H1 (cell line): ENCODE results near the gene BCAS3. TPM values are rescaled to one million over a fixed set of nuclear protein-coding genes. Genes with fewer than 3 reads are reported as not detected.

Source experiments
- CTCF ChIA-PET: fragments of 300-600 bp; sonication (Branson Sonifier 250); formaldehyde crosslinking; loops from one replicate; lab custom pipeline; 2021; ENCODE audit not compliant: partially characterized antibody; lab: Charles Lee
- POLR2A ChIA-PET: fragments of 300-600 bp; sonication (Branson Sonifier 250); formaldehyde crosslinking; loops from one replicate; lab custom pipeline; 2021; ENCODE audit warnings: inconsistent platforms; ENCODE audit not compliant: partially characterized antibody; lab: Charles Lee
- DNase-seq, 2 experiments: peaks; one replicate each; pipeline versions ENCODE4 v3.0.0 to v3.0.0-alpha.2; 2010 to 2022; ENCODE audit warnings: low spot score in 2 of 2, low read depth in 1 of 2, mixed read lengths in 1 of 2
- FAIRE-seq: peaks from 2 replicates; lab custom pipeline; 2011; peaks lifted over from hg19 to GRCh38; lab: Jason Lieb, UNC
- H2AFZ ChIP-seq: 2 replicates; pipeline ENCODE4 v1.8.1; 2012; ENCODE audit warnings: low read length, inconsistent platforms
- H2AK5ac ChIP-seq: 2 replicates; pipeline ENCODE4 v1.6.1; 2013; ENCODE audit warnings: low read depth, low read length
- H2BK120ac ChIP-seq: replicated peaks from 2 replicates; pipeline ENCODE3; 2013; ENCODE audit warnings: low read depth, low read length, inconsistent platforms
- H2BK12ac ChIP-seq: 2 replicates; pipeline ENCODE4 v1.6.1; 2013; ENCODE audit warnings: low read depth, low read length
- H2BK15ac ChIP-seq: 2 replicates; pipeline ENCODE4 v1.6.1; 2013; ENCODE audit warnings: low read length
- H2BK20ac ChIP-seq: 2 replicates; pipeline ENCODE4 v1.6.1; 2013; ENCODE audit warnings: low read length
- H2BK5ac ChIP-seq: 2 replicates; pipeline ENCODE4 v1.6.1; 2013; ENCODE audit warnings: low read depth, low read length
- H3K14ac ChIP-seq: 2 replicates; pipeline ENCODE4 v1.6.1; 2013; ENCODE audit warnings: inconsistent platforms; ENCODE audit not compliant: insufficient read length
- H3K18ac ChIP-seq: 2 replicates; pipeline ENCODE4 v1.6.1; 2013; ENCODE audit warnings: low read length; ENCODE audit errors: extremely low read depth
- H3K23ac ChIP-seq: 2 replicates; pipeline ENCODE4 v1.6.1; 2013; ENCODE audit warnings: inconsistent platforms; ENCODE audit not compliant: insufficient read length
- H3K23me2 ChIP-seq: 2 replicates; pipeline ENCODE4 v1.6.1; 2013; ENCODE audit warnings: low read depth, low read length
- H3K27ac ChIP-seq: 2 replicates; pipeline ENCODE4 v1.6.1; 2011; ENCODE audit warnings: low read depth, low read length, inconsistent platforms
- H3K27me3 ChIP-seq, 4 experiments: replicated peaks in 1 of 4; 1 replicate in 1 of 4; 2 replicates in 3 of 4; pipeline versions ENCODE4 v1.6.1 to v1.8.1; 2011 to 2013; ENCODE audit warnings: low read length in 3 of 4, mild to moderate bottlenecking in 3 of 4, inconsistent platforms in 2 of 4, mixed read lengths in 2 of 4, moderate library complexity in 1 of 4; ENCODE audit not compliant: control insufficient read depth in 3 of 4, insufficient read depth in 3 of 4; ENCODE audit errors: extremely low read depth in 1 of 4
- H3K36me3 ChIP-seq, 4 experiments: 2 replicates each; pipeline versions ENCODE4 v1.6.1 to v1.8.1; 2011 to 2013; ENCODE audit warnings: mild to moderate bottlenecking in 4 of 4, low read length in 3 of 4, moderate library complexity in 2 of 4, control low read depth in 1 of 4, inconsistent platforms in 1 of 4; ENCODE audit not compliant: insufficient read depth in 4 of 4, control insufficient read depth in 2 of 4
- H3K4ac ChIP-seq: replicated peaks from 2 replicates; pipeline ENCODE3; 2013; ENCODE audit warnings: low read length, low read depth, mixed read lengths, inconsistent platforms; ENCODE audit not compliant: insufficient read length
- H3K4me1 ChIP-seq, 4 experiments: replicated peaks in 1 of 4; 1 replicate in 1 of 4; 2 replicates in 3 of 4; pipeline versions ENCODE4 v1.6.1 to v1.8.1; 2011 to 2013; ENCODE audit warnings: low read length in 3 of 4, inconsistent platforms in 2 of 4, mixed read lengths in 1 of 4; ENCODE audit not compliant: insufficient read depth in 4 of 4, control insufficient read depth in 3 of 4
- H3K4me2 ChIP-seq, 2 experiments: 2 replicates each; pipeline versions ENCODE4 v1.6.1 to v1.8.1; 2011 to 2013; ENCODE audit warnings: low read depth in 2 of 2, low read length in 2 of 2, control low read depth in 1 of 2, inconsistent platforms in 1 of 2, mild to moderate bottlenecking in 1 of 2; ENCODE audit not compliant: insufficient read depth in 1 of 2
- H3K4me3 ChIP-seq, 4 experiments: fragments of 200-600, 300-600 bp in 1 of 4; sonication (generic), shearing (Covaris generic), sonication (Bioruptor Twin) in 1 of 4; 2 replicates each; pipeline versions ENCODE4 v1.5.1 to v1.8.1; 2011 to 2016; ENCODE audit warnings: low read length in 4 of 4, low read depth in 3 of 4, control low read depth in 2 of 4, inconsistent platforms in 2 of 4, mild to moderate bottlenecking in 2 of 4, mixed read lengths in 1 of 4, moderate library complexity in 1 of 4; ENCODE audit not compliant: insufficient read depth in 2 of 4; ENCODE audit errors: extremely low read depth in 1 of 4
- H3K56ac ChIP-seq: replicated peaks from 2 replicates; pipeline ENCODE3; 2013; ENCODE audit warnings: low read depth, mild to moderate bottlenecking, mixed read lengths, low read length, inconsistent platforms; ENCODE audit not compliant: insufficient read length
- H3K79me1 ChIP-seq: 2 replicates; pipeline ENCODE4 v1.6.1; 2013; ENCODE audit warnings: low read depth, low read length, control low read depth
- H3K79me2 ChIP-seq, 2 experiments: 2 replicates each; pipeline versions ENCODE4 v1.6.1 to v1.8.1; 2012 to 2013; ENCODE audit warnings: low read length in 2 of 2, mild to moderate bottlenecking in 2 of 2, inconsistent platforms in 1 of 2; ENCODE audit not compliant: insufficient read depth in 2 of 2, control insufficient read depth in 1 of 2
- H3K9ac ChIP-seq, 4 experiments: replicated peaks in 1 of 4; 1 replicate in 1 of 4; 2 replicates in 3 of 4; pipeline versions ENCODE4 v1.6.1 to v1.8.1; 2011 to 2013; ENCODE audit warnings: low read depth in 3 of 4, low read length in 3 of 4, control low read depth in 2 of 4, mild to moderate bottlenecking in 2 of 4, moderate library complexity in 2 of 4, inconsistent platforms in 1 of 4; ENCODE audit errors: extremely low read depth in 1 of 4
- H3K9me3 ChIP-seq, 2 experiments: 2 replicates each; pipeline versions ENCODE4 v1.6.1 to v1.8.1; 2012 to 2013; ENCODE audit warnings: mild to moderate bottlenecking in 2 of 2, moderate library complexity in 2 of 2, control low read depth in 1 of 2, inconsistent platforms in 1 of 2, low read depth in 1 of 2, low read length in 1 of 2, mixed read lengths in 1 of 2; ENCODE audit not compliant: insufficient read depth in 2 of 2
- H4K20me1 ChIP-seq, 2 experiments: replicated peaks in 1 of 2; 2 replicates each; pipeline versions ENCODE3 to v1.8.1; 2011 to 2013; ENCODE audit warnings: inconsistent platforms in 2 of 2, low read length in 2 of 2, mild to moderate bottlenecking in 1 of 2; ENCODE audit not compliant: insufficient read depth in 2 of 2, control insufficient read depth in 1 of 2
- H4K5ac ChIP-seq: 2 replicates; pipeline ENCODE4 v1.6.1; 2013; ENCODE audit warnings: low read length, low read depth, mixed read lengths, inconsistent platforms; ENCODE audit not compliant: insufficient read length
- H4K8ac ChIP-seq: 2 replicates; pipeline ENCODE4 v1.8.0; 2013; ENCODE audit warnings: mild to moderate bottlenecking, moderate library complexity, low read length, inconsistent platforms; ENCODE audit not compliant: insufficient read depth; ENCODE audit errors: extremely low read depth
- H4K91ac ChIP-seq: replicated peaks from 2 replicates; pipeline ENCODE3; 2013; ENCODE audit warnings: low read length, mixed read lengths, inconsistent platforms; ENCODE audit not compliant: insufficient read length
- POU5F1 ChIP-seq: IDR thresholded peaks from 2 replicates; pipeline ENCODE4 v1.6.1; 2011; ENCODE audit warnings: low read depth, mild to moderate bottlenecking, low read length, moderate library complexity
- WGBS, 2 experiments: shearing (Covaris generic) in 1 of 2; methylation state at CpG; one replicate each; pipeline versions ENCODE4 v1.1.6 to v1.1.7; 2013 to 2015; ENCODE audit warnings: low lambda C conversion rate in 2 of 2, mixed read lengths in 2 of 2, inconsistent platforms in 1 of 2, low coverage in 1 of 2, missing lambda C conversion rate in 1 of 2; ENCODE audit not compliant: insufficient replicate concordance in 2 of 2, insufficient coverage in 1 of 2, insufficient read length in 1 of 2; ENCODE audit errors: extremely low coverage in 1 of 2, missing lambda C conversion rate in 1 of 2; 5-methylcytosine and 5-hydroxymethylcytosine counted together
- polyA plus RNA-seq, 7 experiments: library from polyadenylated mRNA; depleted of rRNA in 3 of 7; stranded (reverse) in 5 of 7; unstranded in 2 of 7; fragments of >200 nt in 5 of 7; fragments of 200-250 nt in 2 of 7; gene quantifications; 1 replicate in 5 of 7; 2 replicates in 1 of 7; 4 replicates in 1 of 7; pipeline versions ENCODE4 v1.2.1 to v1.2.3, GENCODE V29; 2011 to 2013; ENCODE audit warnings: missing spikeins in 2 of 7, mixed read lengths in 2 of 7
- total RNA-seq: library from RNA; stranded (reverse); fragmentation: NEBNext Ultra II Directional; extraction: Animal tissue kit (Norgen Biotek cat#: 25700); gene quantifications from 2 replicates; pipeline ENCODE4 v1.2.1, GENCODE V29; 2021

BCAS3 gene
- total and polyA plus RNA-seq, 2 of the 8 experiments (the other 6 are each of a cell fraction or from before 2014, with no cell fraction given) = 9.9 to 13.3 TPM

DNA sequence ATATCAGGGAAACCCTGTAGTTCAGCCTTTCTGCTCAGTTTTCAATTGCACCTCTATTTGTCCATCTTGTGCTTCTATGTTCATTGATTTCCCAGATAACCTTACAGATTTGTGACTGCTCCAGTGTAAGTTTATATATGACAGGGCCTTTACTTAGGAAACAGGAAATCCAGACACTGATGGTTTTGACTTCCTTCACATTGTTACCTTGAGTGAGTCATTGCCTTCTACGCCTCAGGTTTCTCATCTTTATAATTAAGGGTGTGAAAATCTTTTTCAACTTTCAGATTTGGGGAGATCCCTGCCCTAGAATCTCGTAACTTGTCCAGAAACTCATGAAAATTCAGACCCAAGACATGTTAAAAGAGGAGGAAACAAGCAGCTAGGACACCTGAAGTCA, 379.6 kb downstream of the BCAS3 start:
- H2BK20ac ChIP-seq = no peak overlapping the region
- H3K27ac ChIP-seq = no peak overlapping the region
- FAIRE-seq (no peak), DNase-seq (no peak)
- no peaks in the 10 kb centered on the region for H3K23me2 ChIP-seq
- no peak overlapping the region for H3K9ac ChIP-seq
- 80% methylated on average over 2 of the region's 2 CpGs; no CpG with 5 or more reads in 1 of the 2 experiments for WGBS, 2 experiments
- TF ChIP-seq POU5F1 = no peak
- H3K9me3 ChIP-seq = no peaks in the 10 kb centered on the region
- H3K27me3 ChIP-seq = no peaks in the 10 kb centered on the region
- H2BK15ac ChIP-seq = no peak overlapping the region
- H2BK5ac ChIP-seq = no peak overlapping the region
- no peak overlapping the region for H4K8ac ChIP-seq
- ChIA-PET CTCF (interaction anchor here (0.6 kb wide), 1 partner anchor 199 kb away, joined by 3 read pairs; no protein-coding TSS in a partner anchor), POLR2A (interaction anchor here (0.6 kb wide), 1 partner anchor 582 kb away, joined by 3 read pairs; no protein-coding TSS in a partner anchor)
- no peaks in the 10 kb centered on the region for H3K79me2 ChIP-seq
- no peak overlapping the region for H4K91ac ChIP-seq
- H3K23ac ChIP-seq = no peak overlapping the region
- H2AK5ac ChIP-seq = no peak overlapping the region
- H4K5ac ChIP-seq = no peak overlapping the region
- no peak overlapping the region for H3K14ac ChIP-seq
- no peak overlapping the region for H3K4me3 ChIP-seq
- H3K36me3 ChIP-seq = no peaks in the 10 kb centered on the region
- H3K79me1 ChIP-seq = no peaks in the 10 kb centered on the region
- H2AFZ ChIP-seq = no peak overlapping the region
- H3K4me2 ChIP-seq = no peak overlapping the region
- H3K4ac ChIP-seq = no peak overlapping the region
- H2BK120ac ChIP-seq = no peak overlapping the region
- H3K18ac ChIP-seq = no peak overlapping the region
- H3K4me1 ChIP-seq = no peaks in the 10 kb centered on the region
- no peaks in the 10 kb centered on the region for H4K20me1 ChIP-seq
- no peak overlapping the region for H2BK12ac ChIP-seq
- H3K56ac ChIP-seq = no peak overlapping the region
